Endothelial cell of umbilical vein (primary cell): Measurements from ENCODE around the gene PSKH1.

Experiments used
- CTCF ChIP-seq, 2 donors: IDR thresholded peaks; 1 replicate in 1 of 2; 2 replicates in 1 of 2; pipeline ENCODE4 v1.5.1; 2011; ENCODE audit warnings: low read length in 2 of 2, mild to moderate bottlenecking in 2 of 2, moderate library complexity in 2 of 2, control low read depth in 1 of 2, inconsistent platforms in 1 of 2, low read depth in 1 of 2; ENCODE audit not compliant: insufficient read depth in 1 of 2; ENCODE audit errors: extremely low read depth in 1 of 2
- POLR2A ChIP-seq: IDR thresholded peaks from 2 replicates; pipeline ENCODE4 v1.6.1; 2012; ENCODE audit warnings: low read depth, mild to moderate bottlenecking, control low read depth, low read length

GRCh38 chr16:67936124-67936879, 43.2 kb downstream of the PSKH1 start, which contains the start of gene PSMB10:
- no peak for TF ChIP-seq POLR2A
- TF ChIP-seq CTCF (IDR thresholded peaks at IDR 0.05; ENCODE audit: extremely low read depth in 1 of 2, insufficient read depth in 1 of 2, low read depth in 1 of 2, low read length in 2 of 2) = no peak
